ENCODE results near the gene OASL.

DNA sequence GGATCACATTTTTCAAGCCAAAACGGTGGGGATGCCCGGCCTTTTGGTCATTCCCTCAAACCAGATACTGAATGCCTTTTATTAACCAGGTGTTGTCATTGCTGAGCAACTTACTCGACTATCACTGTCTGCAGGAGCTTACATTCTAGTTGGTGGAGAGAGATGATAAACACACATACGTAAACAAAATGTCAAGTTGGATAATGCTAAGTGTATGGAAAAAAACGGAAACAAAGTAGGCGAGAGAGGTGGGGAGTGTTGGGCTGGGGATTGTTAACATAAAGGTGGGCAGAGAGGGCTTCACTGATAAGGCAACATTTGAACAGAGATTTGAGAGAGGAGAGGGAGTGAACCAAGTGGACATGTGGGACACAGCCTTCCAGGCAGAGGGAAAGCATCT is 27.2 kb downstream of the OASL start:
- TF ChIP-seq EZH2 (IDR thresholded peaks at IDR 0.05; ENCODE audit: insufficient read depth, poor library complexity, severe bottlenecking) (no peak), EZH2phosphoT487 (IDR thresholded peaks at IDR 0.05; ENCODE audit: insufficient read depth, low read depth) (no peak)

Measured in GM23248 (cell line).